HEK293 (cell line): ENCODE data around the gene PABPN1.

Experiments used
- ATF2 ChIP-seq: fragments of 450-650 bp; formaldehyde crosslinking; IDR thresholded peaks from 2 replicates; pipeline ENCODE4 v1.5.1; 2016; ENCODE audit warnings: missing biosample characterization, missing genetic modification characterization, low read depth
- GFI1B ChIP-seq: fragments of 450-650 bp; formaldehyde crosslinking; IDR thresholded peaks from 2 replicates; pipeline ENCODE4 v1.5.1; 2016; ENCODE audit warnings: missing biosample characterization, missing genetic modification characterization
- GLI4 ChIP-seq: fragments of 450-650 bp; formaldehyde crosslinking; IDR thresholded peaks from 2 replicates; pipeline ENCODE4 v1.5.1; 2016; ENCODE audit warnings: missing biosample characterization, missing genetic modification characterization
- HOXD13 ChIP-seq: sonication (generic); formaldehyde crosslinking; IDR thresholded peaks from 2 replicates; pipeline ENCODE4 v1.8.0; 2022; ENCODE audit warnings: missing genetic modification reagents, borderline replicate concordance
- KLF16 ChIP-seq: fragments of 450-650 bp; formaldehyde crosslinking; IDR thresholded peaks from 2 replicates; pipeline ENCODE4 v1.5.1; 2017; ENCODE audit warnings: missing biosample characterization, missing genetic modification characterization
- KLF8 ChIP-seq: fragments of 450-650 bp; formaldehyde crosslinking; IDR thresholded peaks from 2 replicates; pipeline ENCODE4 v1.5.1; 2016; ENCODE audit warnings: missing biosample characterization, missing genetic modification characterization
- PATZ1 ChIP-seq: fragments of 450-650 bp; formaldehyde crosslinking; IDR thresholded peaks from 2 replicates; pipeline ENCODE4 v1.5.1; 2016; ENCODE audit warnings: missing biosample characterization, missing genetic modification characterization
- TRIM28 ChIP-seq: IDR thresholded peaks from 2 replicates; pipeline ENCODE4 v1.6.1; 2011; ENCODE audit warnings: low read length, control low read depth, borderline replicate concordance
- ZBTB1 ChIP-seq: fragments of 450-650 bp; formaldehyde crosslinking; IDR thresholded peaks from 2 replicates; pipeline ENCODE4 v1.5.1; 2016; ENCODE audit warnings: missing biosample characterization, missing genetic modification characterization
- ZBTB49 ChIP-seq: fragments of 450-650 bp; formaldehyde crosslinking; IDR thresholded peaks from 2 replicates; pipeline ENCODE4 v1.5.1; 2016; ENCODE audit warnings: missing biosample characterization, missing genetic modification characterization, low read depth
- ZFHX2 ChIP-seq: fragments of 450-650 bp; formaldehyde crosslinking; conservative IDR thresholded peaks from 2 replicates; pipeline ENCODE4 v1.5.1; 2016; ENCODE audit warnings: missing biosample characterization, missing genetic modification characterization
- ZNF114 ChIP-seq: fragments of 450-650 bp; formaldehyde crosslinking; IDR thresholded peaks from 2 replicates; pipeline ENCODE4 v1.5.0; 2017; ENCODE audit warnings: missing biosample characterization, missing genetic modification characterization
- ZNF140 ChIP-seq: fragments of 450-650 bp; formaldehyde crosslinking; IDR thresholded peaks from 2 replicates; pipeline ENCODE4 v1.5.1; 2016; ENCODE audit warnings: missing biosample characterization, missing genetic modification characterization
- ZNF146 ChIP-seq: fragments of 450-650 bp; formaldehyde crosslinking; IDR thresholded peaks from 2 replicates; pipeline ENCODE4 v1.5.1; 2016; ENCODE audit warnings: missing biosample characterization, missing genetic modification characterization
- ZNF148 ChIP-seq: fragments of 450-650 bp; formaldehyde crosslinking; IDR thresholded peaks from 2 replicates; pipeline ENCODE4 v1.5.0; 2017; ENCODE audit warnings: missing biosample characterization, missing genetic modification characterization, borderline replicate concordance
- ZNF202 ChIP-seq: fragments of 450-650 bp; formaldehyde crosslinking; IDR thresholded peaks from 2 replicates; pipeline ENCODE4 v1.5.1; 2016; ENCODE audit warnings: missing biosample characterization, missing genetic modification characterization, borderline replicate concordance
- ZNF223 ChIP-seq: fragments of 450-650 bp; formaldehyde crosslinking; IDR thresholded peaks from 2 replicates; pipeline ENCODE4 v1.5.1; 2016; ENCODE audit warnings: missing biosample characterization, missing genetic modification characterization
- ZNF248 ChIP-seq: fragments of 450-650 bp; formaldehyde crosslinking; IDR thresholded peaks from 2 replicates; pipeline ENCODE4 v1.5.1; 2017; ENCODE audit warnings: missing biosample characterization, missing genetic modification characterization
- ZNF350 ChIP-seq: fragments of 450-650 bp; formaldehyde crosslinking; IDR thresholded peaks from 2 replicates; pipeline ENCODE4 v1.5.0; 2017; ENCODE audit warnings: missing biosample characterization, mild to moderate bottlenecking, missing genetic modification characterization
- ZNF404 ChIP-seq: fragments of 450-650 bp; formaldehyde crosslinking; IDR thresholded peaks from 2 replicates; pipeline ENCODE4 v1.5.1; 2017; ENCODE audit warnings: missing biosample characterization, missing genetic modification characterization
- ZNF558 ChIP-seq: fragments of 450-650 bp; formaldehyde crosslinking; IDR thresholded peaks from 2 replicates; pipeline ENCODE4 v1.5.1; 2016; ENCODE audit warnings: missing biosample characterization, missing genetic modification characterization
- ZNF600 ChIP-seq: fragments of 450-650 bp; formaldehyde crosslinking; IDR thresholded peaks from 2 replicates; pipeline ENCODE4 v1.5.1; 2016; ENCODE audit warnings: missing biosample characterization, missing genetic modification characterization
- ZNF629 ChIP-seq: fragments of 450-650 bp; formaldehyde crosslinking; IDR thresholded peaks from 2 replicates; pipeline ENCODE4 v1.5.1; 2017; ENCODE audit warnings: missing biosample characterization, missing genetic modification characterization
- ZNF660 ChIP-seq: fragments of 450-650 bp; IDR thresholded peaks from 2 replicates; pipeline ENCODE4 v1.5.1; 2018; ENCODE audit warnings: missing biosample characterization, mild to moderate bottlenecking, missing genetic modification characterization
- ZNF692 ChIP-seq: fragments of 450-650 bp; formaldehyde crosslinking; IDR thresholded peaks from 2 replicates; pipeline ENCODE4 v1.5.1; 2016; ENCODE audit warnings: missing biosample characterization, missing genetic modification characterization
- ZSCAN18 ChIP-seq: fragments of 450-650 bp; formaldehyde crosslinking; IDR thresholded peaks from 2 replicates; pipeline ENCODE4 v1.5.1; 2016; ENCODE audit warnings: missing biosample characterization, missing genetic modification characterization
- ZSCAN4 ChIP-seq: fragments of 450-650 bp; formaldehyde crosslinking; IDR thresholded peaks from 2 replicates; pipeline ENCODE4 v1.5.1; 2017; ENCODE audit warnings: missing biosample characterization, missing genetic modification characterization

The PABPN1 gene

GRCh38 chr14:23302290-23303225 lies 18.7 kb upstream of the PABPN1 start, which contains the start of gene PPP1R3E (continued):
- TF ChIP-seq ZSCAN4 (tag by site-specific recombination) = no peak
- TF ChIP-seq ZNF350 (tag by site-specific recombination) = no peak
- no peak for TF ChIP-seq ZNF202 (tag by site-specific recombination)
- TF ChIP-seq TRIM28 = no peak
- peak; percentile 52; the same call in 1 of the 2 replicates for TF ChIP-seq ZNF660 (tag by site-specific recombination)
- no peak for TF ChIP-seq ZNF404 (tag by site-specific recombination)
- TF ChIP-seq ZSCAN18 (tag by site-specific recombination) = no peak
- peak; percentile 44; the same call in 1 of the 2 replicates for TF ChIP-seq GLI4
- TF ChIP-seq ZBTB49 (tag by site-specific recombination) = no peak
- no peak for TF ChIP-seq HOXD13
- no peak for TF ChIP-seq ZNF248
- TF ChIP-seq ZNF600 = peak; percentile 46; the same call in 1 of the 2 replicates
- 0 out of 2 replicates have a peak, but pooled peaks have one; percentile 13 for TF ChIP-seq ZNF629 (tag by site-specific recombination)
- peak; percentile 64 for TF ChIP-seq ZFHX2 (tag by site-specific recombination)
- no peak for TF ChIP-seq GFI1B (tag by site-specific recombination)
- TF ChIP-seq ZNF692 = no peak; the same call in 1 of the 2 replicates
- no peak for TF ChIP-seq ZNF146 (tag by site-specific recombination)
- 0 out of 2 replicates have a peak, but pooled peaks have one; percentile 28 for TF ChIP-seq KLF16 (tag by site-specific recombination)
- no peak for TF ChIP-seq ZNF558 (tag by site-specific recombination)
- no peak for TF ChIP-seq ZNF114 (tag by site-specific recombination)
- no peak for TF ChIP-seq ZBTB1 (tag by site-specific recombination)
- no peak for TF ChIP-seq ATF2 (tag by site-specific recombination)
- no peak; the same call in 1 of the 2 replicates for TF ChIP-seq KLF8 (tag by site-specific recombination)
- no peak for TF ChIP-seq ZNF140 (tag by site-specific recombination)
- no peak; the same call in 1 of the 2 replicates for TF ChIP-seq ZNF148 (tag by site-specific recombination)
- TF ChIP-seq ZNF223 (tag by site-specific recombination) = no peak
- TF ChIP-seq PATZ1 = peak; percentile 76; the same call in 1 of the 2 replicates
